ENCODE data around the gene ORAI3. TPM values are rescaled to one million over a fixed set of nuclear protein-coding genes. Genes with fewer than 3 reads are reported as not detected.
A peak's percentile ranks its signal among the peaks of the same experiment; 100 is the strongest.

The ORAI3 gene
- total RNA-seq, 4 donors from 2014 or later, result 10.3 to 15.6 (median 12.5) TPM

DNA sequence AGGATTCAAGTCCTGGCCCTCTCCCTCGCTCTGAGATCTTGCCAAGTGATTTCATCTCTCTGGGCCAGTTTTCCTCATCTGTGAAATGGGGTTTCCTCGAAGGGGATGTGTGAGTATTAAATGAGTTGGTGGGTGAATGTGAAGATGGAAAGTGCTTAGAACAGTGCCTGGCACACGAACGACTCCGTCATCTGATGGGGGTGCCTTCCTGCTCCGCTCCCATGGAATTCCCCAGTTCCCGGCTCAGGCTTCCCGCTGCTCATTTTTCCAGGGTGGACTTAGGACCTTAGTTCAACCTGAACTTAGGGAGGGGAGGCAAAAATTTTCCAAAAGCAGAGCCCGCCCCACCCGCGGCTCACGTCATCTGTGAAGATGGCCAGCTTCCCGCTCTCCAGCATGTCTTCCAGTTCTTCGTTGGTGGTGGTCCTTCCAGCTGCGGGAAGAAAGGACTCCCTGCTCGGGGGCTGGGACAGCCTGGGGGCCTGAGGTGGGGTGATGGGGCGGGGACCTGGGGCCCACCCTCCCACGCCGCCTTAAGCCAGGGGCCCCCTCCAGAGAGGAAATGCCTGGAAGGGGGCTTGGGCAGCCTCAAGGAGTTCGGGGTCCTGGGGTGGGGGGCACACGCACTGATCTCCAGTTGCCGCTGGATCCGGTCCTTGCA lies 47.6 kb downstream of the ORAI3 start:
- peak overlapping the region; percentile 63 to 78 (median 76) for H3K27ac ChIP-seq
- H3K4me3 ChIP-seq, result peak overlapping the region; percentile 53 to 96 (median 66)
- H3K4me1 ChIP-seq, result peaks cover 0 to 12% of the 10 kb centered on the region in 2 donors
- TF ChIP-seq POLR2A (IDR thresholded peaks at IDR 0.05), result no peak
- no peak for TF ChIP-seq CTCF (IDR thresholded peaks at IDR 0.05 in 4 of 5, conservative IDR thresholded peaks at IDR 0.05 in 1 of 5)
- H3K36me3 ChIP-seq, result no peaks in the 10 kb centered on the region
- in situ Hi-C loops (cut with MboI; ENCODE audit: low sequenced_read_pairs in 4 of 4) (loop anchor here in 3 of 4 donors (25.0 kb wide), 4 partner anchors 91 to 866 kb away; partner anchors contain the start of genes ZNF267 (in 3 of the 3), COX6A2 (in 1 of the 3), PRSS36 (in 1 of the 3) and PRSS53 (in 1 of the 3)), intact Hi-C loops (cut with DNase I; ENCODE audit: low total_unique reads) (loop anchor here (2.0 kb wide), 1 partner anchor 36 kb away; the partner anchor contains the start of gene STX4)
- DNase-seq, result no peak
- ATAC-seq, result no peak
- H3K27me3 ChIP-seq, result peaks cover 0 to 8% (median 3%) of the 10 kb centered on the region in 3 donors
- no peaks in the 10 kb centered on the region for H3K9me3 ChIP-seq

DNA sequence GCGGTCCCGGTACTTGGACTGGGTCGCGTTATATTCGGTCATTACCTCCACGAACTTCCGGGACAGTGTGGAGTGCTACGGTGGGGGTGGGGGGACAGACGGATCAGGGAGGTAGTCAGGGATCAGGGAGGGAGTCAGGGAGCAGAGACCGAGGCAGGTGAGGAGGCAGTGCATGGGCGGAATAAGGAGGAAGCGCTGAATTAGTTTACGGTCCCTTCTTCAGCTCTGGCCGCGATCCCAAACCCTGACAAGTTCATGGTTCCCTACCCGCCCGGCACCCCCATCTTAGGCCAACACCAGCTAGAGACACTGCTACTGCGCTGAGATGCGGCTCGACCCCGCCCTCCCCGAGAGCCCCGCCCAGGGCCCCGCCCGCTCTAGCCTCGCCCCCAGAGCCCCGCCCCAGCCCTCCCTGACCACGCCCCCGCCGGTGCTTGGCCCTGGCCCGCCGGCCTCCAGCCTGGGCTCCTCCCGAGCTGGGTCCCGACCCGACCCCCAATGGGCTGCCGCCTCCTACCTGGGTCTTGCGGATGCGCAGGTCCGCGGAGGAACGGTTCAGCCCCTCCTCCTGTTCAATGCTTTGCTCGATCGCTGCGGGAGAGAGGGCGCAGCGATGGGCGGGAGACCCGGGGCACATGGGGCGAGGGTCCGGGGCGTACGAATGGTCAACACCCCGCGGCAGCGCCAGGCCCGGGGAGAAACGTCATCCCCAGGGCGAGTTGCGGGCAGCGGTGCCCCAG lies 48.3 kb downstream of the ORAI3 start:
- ATAC-seq (peak; percentile 89 to 90), DNase-seq (peak; percentile 67 to 71)
- H3K27me3 ChIP-seq, result peaks cover 0 to 8% (median 3%) of the 10 kb centered on the region in 3 donors
- no peaks in the 10 kb centered on the region for H3K36me3 ChIP-seq
- H3K4me1 ChIP-seq, result peaks cover 0 to 12% of the 10 kb centered on the region in 2 donors
- intact Hi-C loops (cut with DNase I; ENCODE audit: low total_unique reads), result loop anchor here (2.0 kb wide), 1 partner anchor 36 kb away; the partner anchor contains the start of gene STX4
- H3K27ac ChIP-seq, result peak overlapping the region; percentile 63 to 78 (median 76)
- peak overlapping the region; percentile 53 to 96 (median 66) for H3K4me3 ChIP-seq
- in situ Hi-C loops (cut with MboI; ENCODE audit: low sequenced_read_pairs in 4 of 4), result loop anchor here in 3 of 4 donors (25.0 kb wide), 4 partner anchors 90 to 865 kb away; partner anchors contain the start of genes ZNF267 (in 3 of the 3), COX6A2 (in 1 of the 3), PRSS36 (in 1 of the 3) and PRSS53 (in 1 of the 3)
- TF ChIP-seq POLR2A (IDR thresholded peaks at IDR 0.05) (peak; percentile 47 to 57), CTCF (IDR thresholded peaks at IDR 0.05 in 4 of 5, conservative IDR thresholded peaks at IDR 0.05 in 1 of 5) (no peak)
- no peaks in the 10 kb centered on the region for H3K9me3 ChIP-seq

GRCh38 chr16:30997725-30998711 lies 49.1 kb downstream of the ORAI3 start:
- Histone ChIP-seq H3K9me3 (no peaks in the 10 kb centered on the region), H3K27me3 (peaks cover 0 to 8% (median 3%) of the 10 kb centered on the region in 3 donors), H3K27ac (peak overlapping the region; percentile 59 to 78 (median 76)), H3K4me1 (peaks cover 0 to 12% of the 10 kb centered on the region in 2 donors), H3K36me3 (no peaks in the 10 kb centered on the region), H3K4me3 (peak overlapping the region; percentile 53 to 96 (median 66))
- DNase-seq (no peak), ATAC-seq (peak in 1 of 2 donors; percentile 6)
- intact Hi-C loops (cut with DNase I; ENCODE audit: low total_unique reads) (loop anchor here (2.0 kb wide), 1 partner anchor 35 kb away; the partner anchor contains the start of gene STX4), in situ Hi-C loops (cut with MboI; ENCODE audit: low sequenced_read_pairs in 4 of 4) (loop anchor here in 3 of 4 donors (25.0 kb wide), 4 partner anchors 89 to 864 kb away; partner anchors contain the start of genes ZNF267 (in 3 of the 3), COX6A2 (in 1 of the 3), PRSS36 (in 1 of the 3) and PRSS53 (in 1 of the 3))
- TF ChIP-seq POLR2A (IDR thresholded peaks at IDR 0.05), result no peak
- TF ChIP-seq CTCF (IDR thresholded peaks at IDR 0.05 in 4 of 5, conservative IDR thresholded peaks at IDR 0.05 in 1 of 5), result no peak

All from gastrocnemius medialis (tissue), 4 donors.